LNCaP clone FGC (cell line): ENCODE results near the gene TMEM117.
"Not testable (repeated sequence)": the region's sequence is repeated elsewhere in the genome, so short reads cannot be mapped to it uniquely, and the experiment has no call there.

Source experiments
- DNase-seq: peaks from one replicate; pipeline ENCODE4 v3.0.0-alpha.2; 2011; ENCODE audit warnings: low read depth
- H3K4me3 ChIP-seq: 2 replicates; pipeline ENCODE4 v1.5.1; 2011; ENCODE audit warnings: mild to moderate bottlenecking, low read depth, low read length, control low read depth
- TF ChIP-seq, protein P1 (sequence below): IDR thresholded peaks from 2 replicates; pipeline ENCODE4 v1.5.1; 2012; ENCODE audit warnings: mild to moderate bottlenecking; ENCODE audit not compliant: control insufficient read depth, insufficient read depth; ENCODE audit errors: extremely low read depth

The TMEM117 gene

DNA sequence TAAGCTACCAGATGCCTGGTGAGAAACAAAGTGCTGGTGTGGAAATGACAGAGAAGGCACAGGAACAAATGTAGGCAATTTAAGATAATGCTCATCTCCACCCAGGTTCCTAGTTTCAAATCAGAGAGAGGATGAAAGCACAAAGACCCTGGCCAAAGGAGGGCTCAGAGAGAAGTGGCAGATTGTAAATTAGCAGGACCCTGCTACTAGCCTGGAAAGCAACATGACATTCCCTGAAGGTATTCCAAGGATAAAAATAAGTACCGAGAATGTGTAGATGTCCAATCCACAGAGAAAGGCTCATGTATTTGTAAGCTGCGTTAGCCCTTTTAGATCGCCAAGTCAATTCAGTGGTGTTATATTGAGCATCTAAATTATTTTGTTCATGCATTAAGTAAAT, 324.0 kb downstream of the TMEM117 start:
- TF ChIP-seq, protein P1, sequence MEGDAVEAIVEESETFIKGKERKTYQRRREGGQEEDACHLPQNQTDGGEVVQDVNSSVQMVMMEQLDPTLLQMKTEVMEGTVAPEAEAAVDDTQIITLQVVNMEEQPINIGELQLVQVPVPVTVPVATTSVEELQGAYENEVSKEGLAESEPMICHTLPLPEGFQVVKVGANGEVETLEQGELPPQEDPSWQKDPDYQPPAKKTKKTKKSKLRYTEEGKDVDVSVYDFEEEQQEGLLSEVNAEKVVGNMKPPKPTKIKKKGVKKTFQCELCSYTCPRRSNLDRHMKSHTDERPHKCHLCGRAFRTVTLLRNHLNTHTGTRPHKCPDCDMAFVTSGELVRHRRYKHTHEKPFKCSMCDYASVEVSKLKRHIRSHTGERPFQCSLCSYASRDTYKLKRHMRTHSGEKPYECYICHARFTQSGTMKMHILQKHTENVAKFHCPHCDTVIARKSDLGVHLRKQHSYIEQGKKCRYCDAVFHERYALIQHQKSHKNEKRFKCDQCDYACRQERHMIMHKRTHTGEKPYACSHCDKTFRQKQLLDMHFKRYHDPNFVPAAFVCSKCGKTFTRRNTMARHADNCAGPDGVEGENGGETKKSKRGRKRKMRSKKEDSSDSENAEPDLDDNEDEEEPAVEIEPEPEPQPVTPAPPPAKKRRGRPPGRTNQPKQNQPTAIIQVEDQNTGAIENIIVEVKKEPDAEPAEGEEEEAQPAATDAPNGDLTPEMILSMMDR, result no peak

DNA sequence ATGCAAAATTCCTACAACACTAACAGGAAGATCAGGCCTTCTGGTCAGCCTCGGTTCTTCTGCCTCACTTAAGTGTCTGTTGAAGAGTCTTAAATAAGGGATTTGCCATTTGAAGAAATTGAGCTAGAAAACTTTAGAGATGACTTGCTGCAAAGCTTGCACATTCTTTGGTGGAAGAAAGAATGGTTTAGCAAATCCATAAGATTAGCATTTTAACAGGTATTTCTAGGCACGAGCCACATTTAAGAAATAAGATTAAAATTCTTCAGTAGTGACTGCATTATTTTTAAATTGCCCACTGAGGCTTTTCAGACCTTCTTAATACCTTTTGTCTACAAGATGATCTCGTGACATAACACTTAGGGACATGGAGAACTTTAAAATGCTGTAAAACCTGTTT, 327.1 kb downstream of the TMEM117 start:
- no peak overlapping the region for H3K4me3 ChIP-seq
- TF ChIP-seq, protein P1, result no peak
- no peak for DNase-seq

More for the DNA sequence above, 324.0 kb downstream of the TMEM117 start:
- DNase-seq, result no peak
- H3K4me3 ChIP-seq, result no peak overlapping the region

DNA sequence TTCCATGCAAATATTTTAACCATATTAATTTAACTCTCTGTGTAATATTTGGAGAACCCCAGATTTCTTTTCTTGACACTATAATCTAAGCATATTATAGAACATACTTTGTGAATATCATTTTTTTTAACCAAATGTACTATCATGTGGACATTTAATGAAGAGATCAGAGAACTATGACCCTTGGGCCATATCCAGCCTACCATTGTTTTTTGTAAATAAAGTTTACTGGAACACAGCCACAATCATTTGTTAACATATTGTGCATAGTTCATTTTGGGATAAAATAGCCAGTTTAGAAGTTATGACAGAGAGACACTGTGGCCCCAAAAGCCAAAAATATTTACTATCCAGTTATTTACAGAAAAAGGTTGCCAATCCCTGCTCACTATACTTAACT, 338.2 kb downstream of the TMEM117 start:
- no peak for DNase-seq
- no peak overlapping the region for H3K4me3 ChIP-seq
- TF ChIP-seq, protein P1, result no peak

DNA sequence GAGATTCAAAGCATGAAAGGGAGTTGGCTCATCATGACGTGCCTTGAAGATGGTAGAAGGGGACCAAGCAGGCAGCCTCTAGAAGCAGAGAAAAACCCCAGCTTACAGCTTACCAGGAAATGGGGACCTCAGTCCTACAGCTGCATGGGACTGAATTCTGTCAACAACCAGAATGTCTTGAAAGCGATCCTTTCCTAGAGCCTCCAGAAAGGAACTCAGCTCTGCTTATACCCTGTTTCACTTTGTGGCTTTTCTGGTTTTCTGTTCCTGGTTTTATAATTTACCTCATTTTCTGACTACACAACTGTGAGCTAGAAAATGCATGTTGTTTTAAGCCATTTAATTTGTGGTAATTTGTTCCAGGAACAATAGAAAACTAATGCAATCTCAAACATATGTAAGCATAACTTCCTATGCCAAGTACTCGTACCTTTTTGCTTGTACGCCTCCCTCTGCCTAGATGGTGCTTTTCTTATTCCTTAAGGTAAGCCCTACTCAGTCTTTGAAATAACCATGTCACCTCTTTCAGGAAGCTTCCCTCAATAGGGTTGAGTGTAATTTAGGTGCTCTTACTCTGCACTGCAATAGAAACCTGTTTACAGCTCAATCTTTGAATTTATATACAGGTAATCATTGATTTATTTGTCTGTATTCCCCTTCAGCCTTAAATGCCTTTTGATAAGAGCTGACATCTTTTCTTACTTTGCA, 348.8 kb downstream of the TMEM117 start:
- TF ChIP-seq, protein P1, result no peak
- no peak for DNase-seq
- no peak overlapping the region for H3K4me3 ChIP-seq

DNA sequence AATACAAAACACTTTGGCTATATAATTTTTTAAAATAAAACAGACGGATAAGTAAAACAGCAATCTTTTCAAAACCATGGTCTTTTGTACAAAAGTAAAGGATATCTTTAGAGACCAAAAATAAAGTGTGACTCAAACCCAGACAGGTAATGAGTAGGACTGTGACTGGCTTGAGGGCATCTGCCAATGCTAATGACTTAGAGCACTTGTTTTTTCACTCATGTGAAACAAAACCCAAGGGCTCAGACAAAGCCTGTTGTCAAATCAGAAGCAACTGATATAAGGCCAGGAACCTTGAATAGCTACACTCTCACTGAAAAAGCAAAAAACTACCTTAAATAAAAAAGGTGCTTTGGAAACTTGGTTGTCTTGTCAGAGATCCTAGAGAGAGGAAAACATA, 357.4 kb downstream of the TMEM117 start:
- TF ChIP-seq, protein P1, result no peak
- no peak for DNase-seq
- no peak overlapping the region for H3K4me3 ChIP-seq

DNA sequence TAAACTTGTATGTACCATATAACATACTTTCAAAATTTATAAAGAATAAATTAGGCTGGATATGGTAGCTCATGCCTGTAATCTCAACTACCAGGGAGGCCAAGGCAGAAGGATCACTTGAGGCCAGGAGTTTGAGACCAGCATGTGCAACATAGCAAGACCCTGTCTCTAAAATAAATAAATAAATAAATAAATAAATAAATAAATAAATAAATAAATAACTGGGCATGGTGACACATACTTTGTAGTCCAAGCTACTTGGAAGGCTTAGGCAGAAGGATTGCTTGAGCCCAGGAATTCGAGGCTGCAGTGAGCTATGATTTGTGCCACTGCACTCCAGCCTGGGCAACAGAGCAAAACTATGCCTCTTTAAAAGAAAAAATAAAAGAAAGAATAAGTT, 359.8 kb downstream of the TMEM117 start:
- H3K4me3 ChIP-seq, DNase-seq: not testable (repeated sequence)

DNA sequence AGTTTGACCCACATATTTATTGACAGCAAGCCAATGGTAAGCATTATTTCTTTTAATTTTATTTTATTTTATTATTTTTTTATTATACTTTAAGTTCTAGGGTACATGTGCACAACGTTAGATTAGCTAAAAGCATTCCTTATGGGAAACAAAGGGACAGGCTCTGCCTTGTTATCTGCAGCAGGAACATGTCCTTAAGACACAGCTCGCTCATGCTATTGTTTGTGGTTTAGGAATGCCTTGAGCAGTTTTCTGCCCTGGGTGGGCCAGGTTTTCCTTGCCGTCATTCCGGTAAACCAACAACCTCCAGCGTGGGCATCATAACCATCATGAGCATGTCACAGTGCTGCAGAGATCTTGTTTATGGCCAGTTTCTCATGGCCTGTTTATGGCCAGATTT, 370.2 kb downstream of the TMEM117 start:
- TF ChIP-seq, protein P1, result no peak
- no peak overlapping the region for H3K4me3 ChIP-seq
- DNase-seq, result no peak
